GM12891 (cell line): Measurements from ENCODE around the gene RAP2A.

Experiments used
- PAX5 ChIP-seq: IDR thresholded peaks from 2 replicates; pipeline ENCODE4 v1.6.1; 2011; ENCODE audit warnings: low read length, moderate library complexity, mild to moderate bottlenecking; ENCODE audit not compliant: insufficient read depth, severe bottlenecking
- POLR2A ChIP-seq: IDR thresholded peaks from 2 replicates; pipeline ENCODE4 v1.6.1; 2011; ENCODE audit warnings: low read depth, low read length, control low read depth
- POLR2AphosphoS5 ChIP-seq: IDR thresholded peaks from 2 replicates; pipeline ENCODE4 v1.6.1; 2011; ENCODE audit warnings: low read depth, low read length, control low read depth
- POU2F2 ChIP-seq: IDR thresholded peaks from 2 replicates; pipeline ENCODE4 v1.6.1; 2011; ENCODE audit warnings: low read depth, mild to moderate bottlenecking, control low read depth, low read length, moderate library complexity
- SPI1 ChIP-seq: IDR thresholded peaks from 2 replicates; pipeline ENCODE4 v1.6.1; 2011; ENCODE audit warnings: low read depth, low read length, control low read depth
- TAF1 ChIP-seq: IDR thresholded peaks from 2 replicates; pipeline ENCODE4 v1.6.1; 2011; ENCODE audit warnings: low read depth, low read length, control low read depth

GRCh38 chr13:97445522-97446187 lies 11.7 kb downstream of the RAP2A start:
- TF ChIP-seq TAF1 (no peak), POLR2A (no peak), SPI1 (no peak), POLR2AphosphoS5 (no peak), PAX5 (no peak), POU2F2 (no peak)
